Amniotic epithelial cell (primary cell): Measurements from ENCODE around the gene ARID5B.

Source experiments
- DNase-seq: peaks from one replicate; pipeline ENCODE4 v3.0.0-alpha.2; 2010; ENCODE audit warnings: low read depth

Gene ARID5B

GRCh38 chr10:61941202-61941681 lies 39.7 kb downstream of the ARID5B start:
- no peak for DNase-seq

GRCh38 chr10:61942604-61943461 lies 41.3 kb downstream of the ARID5B start:
- peak; percentile 87 for DNase-seq

- DNase-seq, result peak; percentile 73
These were observed 42.3 kb downstream of the ARID5B start for GRCh38 chr10:61943674-61944378.

GRCh38 chr10:61944410-61945147 lies 43.1 kb downstream of the ARID5B start:
- no peak for DNase-seq

- no peak for DNase-seq
These were observed 48.2 kb downstream of the ARID5B start for GRCh38 chr10:61949687-61950086.

- no peak for DNase-seq
These were observed 49.1 kb downstream of the ARID5B start for GRCh38 chr10:61950449-61951143.

GRCh38 chr10:61951144-61951483 lies 49.6 kb downstream of the ARID5B start:
- no peak for DNase-seq

GRCh38 chr10:61952028-61952674 lies 50.7 kb downstream of the ARID5B start:
- DNase-seq, result no peak

- DNase-seq, result no peak
These were observed 51.7 kb downstream of the ARID5B start for GRCh38 chr10:61953183-61953582.

GRCh38 chr10:61957806-61958205 lies 56.3 kb downstream of the ARID5B start:
- DNase-seq, result no peak

GRCh38 chr10:61958311-61958710 lies 56.8 kb downstream of the ARID5B start:
- no peak for DNase-seq

- no peak for DNase-seq
These were observed 57.3 kb downstream of the ARID5B start for GRCh38 chr10:61958805-61959204.

- DNase-seq, result no peak
These were observed 58.3 kb downstream of the ARID5B start for GRCh38 chr10:61959814-61960213.

GRCh38 chr10:61960396-61961120 lies 59.1 kb downstream of the ARID5B start:
- DNase-seq, result no peak

GRCh38 chr10:61961278-61961677 lies 59.8 kb downstream of the ARID5B start:
- DNase-seq, result no peak

GRCh38 chr10:61962971-61963370 lies 61.5 kb downstream of the ARID5B start:
- no peak for DNase-seq

GRCh38 chr10:61963669-61964058 lies 62.2 kb downstream of the ARID5B start:
- DNase-seq, result no peak

- no peak for DNase-seq
These were observed 62.7 kb downstream of the ARID5B start for GRCh38 chr10:61964059-61964709.

- DNase-seq, result no peak
These were observed 63.6 kb downstream of the ARID5B start for GRCh38 chr10:61964949-61965702.
